Islet of Langerhans (tissue), 1 donor: ENCODE data around the gene MFAP3L.

Experiments
- FAIRE-seq: peaks from one replicate; lab custom pipeline; 2011; peaks lifted over from hg19 to GRCh38; lab: Jason Lieb, UNC

Gene MFAP3L

GRCh38 chr4:169940460-169940859 is 85.7 kb downstream of the MFAP3L start:
- no peak for FAIRE-seq
